Erythroblast (primary cell): Measurements from ENCODE around the gene DONSON.

Source experiments
- GATA1 ChIP-seq: IDR thresholded peaks from 2 replicates; pipeline ENCODE4 v1.6.1; 2011; ENCODE audit warnings: low read depth, mild to moderate bottlenecking, control low read depth, low read length, moderate library complexity
- POLR2A ChIP-seq: IDR thresholded peaks from 2 replicates; pipeline ENCODE4 v1.6.1; 2011; ENCODE audit warnings: mild to moderate bottlenecking, low read length

DNA sequence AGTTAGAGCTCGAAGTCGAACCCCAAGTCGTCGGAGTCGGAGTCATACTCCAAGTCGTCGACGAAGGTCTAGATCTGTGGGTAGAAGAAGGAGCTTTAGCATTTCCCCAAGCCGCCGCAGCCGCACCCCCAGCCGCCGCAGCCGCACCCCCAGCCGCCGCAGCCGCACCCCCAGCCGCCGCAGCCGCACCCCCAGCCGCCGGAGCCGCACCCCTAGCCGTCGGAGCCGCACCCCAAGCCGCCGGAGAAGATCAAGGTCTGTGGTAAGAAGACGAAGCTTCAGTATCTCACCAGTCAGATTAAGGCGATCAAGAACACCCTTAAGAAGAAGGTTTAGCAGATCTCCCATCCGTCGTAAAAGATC, 33.5 kb downstream of the DONSON start:
- TF ChIP-seq POLR2A (no peak), GATA1 (no peak)
